Measurements from ENCODE around the gene TRIM49B.
"Not testable (repeated sequence)": the region's sequence is repeated elsewhere in the genome, so short reads cannot be mapped to it uniquely, and the experiment has no call there.

TRIM49B gene

GRCh38 chr11:49028523-49028922 is at the start of gene TRIM49B:
TRIM49B (plus strand) TSS chr11:49028823; CDS start chr11:49031600, 2,777 bp downstream.
- DNase-seq (ENCODE audit: low read depth): not testable (repeated sequence)

- not testable (repeated sequence) for DNase-seq (ENCODE audit: low read depth)
Observed at GRCh38 chr11:48983785-48984184, 44.8 kb upstream of the TRIM49B start, which contains the start of gene TRIM51G. TRIM51G (minus strand) TSS chr11:48983885; CDS start chr11:48981695, 2,190 bp downstream.

DNA sequence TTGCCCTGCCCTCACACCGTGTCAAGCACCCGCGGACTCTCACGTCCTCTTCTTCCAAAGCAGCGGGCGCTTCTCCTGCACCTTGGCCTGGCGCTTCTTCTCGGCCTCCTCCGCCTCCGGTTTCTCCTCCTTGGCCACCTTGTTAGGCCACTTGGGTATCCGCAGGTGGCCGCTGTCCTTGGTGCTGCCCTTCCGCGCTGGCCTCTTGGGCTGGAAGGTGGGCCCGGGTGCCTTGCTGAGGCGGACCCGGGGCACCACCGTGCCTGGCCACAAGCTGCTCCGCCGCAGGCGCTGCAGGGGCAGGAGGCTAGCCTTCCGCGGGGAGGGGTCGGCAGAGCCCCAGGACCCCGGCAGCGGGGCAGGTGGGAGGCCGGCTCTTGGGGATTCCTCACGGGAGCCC is 19.6 kb downstream of the TRIM49B start:
- DNase-seq (ENCODE audit: low read depth): not testable (repeated sequence)

- DNase-seq (ENCODE audit: low read depth): not testable (repeated sequence)
Observed at GRCh38 chr11:49049821-49050220, 21.2 kb downstream of the TRIM49B start.

- not testable (repeated sequence) for DNase-seq (ENCODE audit: low read depth)
Observed at GRCh38 chr11:49059012-49059411, 30.4 kb downstream of the TRIM49B start, which contains the start of gene TRIM64C. TRIM64C (minus strand) TSS chr11:49059112; CDS start chr11:49059112, 0 bp downstream.

DNA sequence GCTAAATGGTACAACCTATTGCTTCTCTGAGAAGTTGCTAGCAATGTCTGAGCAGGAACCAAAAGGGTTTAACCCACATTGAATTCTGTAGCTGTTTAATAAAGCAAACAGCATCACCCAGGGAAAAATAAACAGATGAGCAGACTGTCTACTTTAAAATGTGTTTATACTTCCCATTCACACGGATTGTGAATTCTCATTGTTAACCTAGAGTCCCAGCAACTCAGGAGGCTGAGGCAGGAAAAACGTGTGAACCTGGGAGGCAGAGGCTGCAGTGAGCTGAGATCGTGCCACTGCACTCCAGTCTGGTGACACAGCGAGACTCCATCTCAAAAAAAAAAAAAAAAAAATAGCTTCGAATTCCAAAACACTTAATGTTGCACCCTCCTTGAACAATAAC is 41.3 kb downstream of the TRIM49B start:
- not testable (repeated sequence) for DNase-seq (ENCODE audit: low read depth)

Measured in ELR (cell line).